ACC112 (cell line): Measurements from ENCODE around the gene SELENBP1.

Experiments
- H2AFZ ChIP-seq: fragments of 200-600 bp; sonication (generic); one replicate; pipeline ENCODE4 v1.6.0; 2017; ENCODE audit warnings: antibody characterized with exemption, low read length; ENCODE audit not compliant: unreplicated experiment
- H3K27ac ChIP-seq: fragments of 200-600 bp; sonication (generic); 2 replicates; pipeline ENCODE4 v1.5.1; 2014; ENCODE audit warnings: low read depth, mild to moderate bottlenecking, antibody characterized with exemption, low read length, moderate library complexity
- H3K27me3 ChIP-seq: fragments of 200-600 bp; sonication (generic); 2 replicates; pipeline ENCODE4 v1.6.1; 2014; ENCODE audit warnings: mild to moderate bottlenecking, antibody characterized with exemption, low read length, moderate library complexity, mixed read lengths; ENCODE audit not compliant: insufficient read depth
- H3K36me3 ChIP-seq: fragments of 200-600 bp; sonication (generic); 2 replicates; pipeline ENCODE4 v1.6.1; 2016; ENCODE audit warnings: mild to moderate bottlenecking, antibody characterized with exemption, low read length, moderate library complexity, mixed read lengths; ENCODE audit not compliant: insufficient read depth
- H3K4me1 ChIP-seq: fragments of 200-600 bp; sonication (generic); one replicate; pipeline ENCODE4 v1.6.1; 2016; ENCODE audit warnings: low read length, mixed read lengths; ENCODE audit not compliant: insufficient read depth, unreplicated experiment, control insufficient read depth
- H3K4me3 ChIP-seq: fragments of 200-600 bp; sonication (generic); 2 replicates; pipeline ENCODE4 v1.5.1; 2014; ENCODE audit warnings: mild to moderate bottlenecking, low read depth, low read length
- H3K79me2 ChIP-seq: fragments of 200-600 bp; sonication (generic); one replicate; pipeline ENCODE4 v1.6.0; 2016; ENCODE audit warnings: low read length; ENCODE audit not compliant: control insufficient read depth, unreplicated experiment, insufficient read depth

SELENBP1 gene

GRCh38 chr1:151377150-151377884 lies 4.8 kb upstream of the SELENBP1 start:
- H2AFZ ChIP-seq, result no peak overlapping the region
- peaks cover under 1% of the 10 kb centered on the region for H3K4me1 ChIP-seq
- no peaks in the 10 kb centered on the region for H3K79me2 ChIP-seq
- no peak overlapping the region for H3K4me3 ChIP-seq
- H3K36me3 ChIP-seq, result no peaks in the 10 kb centered on the region
- no peaks in the 10 kb centered on the region for H3K27me3 ChIP-seq
- no peak overlapping the region for H3K27ac ChIP-seq

- Histone ChIP-seq H3K27me3 (no peaks in the 10 kb centered on the region), H3K4me1 (peaks cover 26% of the 10 kb centered on the region), H3K27ac (no peak overlapping the region), H2AFZ (no peak overlapping the region), H3K79me2 (no peaks in the 10 kb centered on the region), H3K4me3 (no peak overlapping the region), H3K36me3 (no peaks in the 10 kb centered on the region)
Observed at GRCh38 chr1:151373196-151373595, 691 bp upstream of the SELENBP1 start.

- H3K79me2 ChIP-seq, result no peaks in the 10 kb centered on the region
- peaks cover 27% of the 10 kb centered on the region for H3K4me1 ChIP-seq
- H3K27ac ChIP-seq, result peak overlapping the region; percentile 16; the same call in 1 of the 2 replicates
- no peaks in the 10 kb centered on the region for H3K27me3 ChIP-seq
- H3K4me3 ChIP-seq, result peak overlapping the region; percentile 81
- no peak overlapping the region for H2AFZ ChIP-seq
- H3K36me3 ChIP-seq, result no peaks in the 10 kb centered on the region
Observed at GRCh38 chr1:151371370-151372057, 991 bp downstream of the SELENBP1 start.

- no peak overlapping the region for H2AFZ ChIP-seq
- H3K4me3 ChIP-seq, result no peak overlapping the region
- H3K27me3 ChIP-seq, result no peaks in the 10 kb centered on the region
- H3K27ac ChIP-seq, result no peak overlapping the region
- 0 out of 2 replicates have a peak, but pooled peaks cover under 1% of the 10 kb centered on the region for H3K36me3 ChIP-seq
- no peaks in the 10 kb centered on the region for H3K79me2 ChIP-seq
- H3K4me1 ChIP-seq, result peaks cover 27% of the 10 kb centered on the region
Observed at GRCh38 chr1:151370211-151370911, 2.1 kb downstream of the SELENBP1 start.

- Histone ChIP-seq H3K4me1 (peaks cover 27% of the 10 kb centered on the region), H3K36me3 (peaks cover 7% of the 10 kb centered on the region; the same call in 1 of the 2 replicates), H2AFZ (no peak overlapping the region), H3K27me3 (no peaks in the 10 kb centered on the region), H3K79me2 (no peaks in the 10 kb centered on the region), H3K4me3 (no peak overlapping the region), H3K27ac (no peak overlapping the region)
Observed at GRCh38 chr1:151369621-151370048, 2.9 kb downstream of the SELENBP1 start.

GRCh38 chr1:151369302-151369610 lies 3.2 kb downstream of the SELENBP1 start:
- Histone ChIP-seq H3K27ac (no peak overlapping the region), H3K27me3 (no peaks in the 10 kb centered on the region), H2AFZ (no peak overlapping the region), H3K79me2 (no peaks in the 10 kb centered on the region), H3K36me3 (peaks cover 10% of the 10 kb centered on the region; the same call in 1 of the 2 replicates), H3K4me3 (no peak overlapping the region), H3K4me1 (peaks cover 27% of the 10 kb centered on the region)

GRCh38 chr1:151368393-151369301 lies 3.9 kb downstream of the SELENBP1 start:
- no peak overlapping the region for H3K27ac ChIP-seq
- H3K4me1 ChIP-seq, result peaks cover 27% of the 10 kb centered on the region
- peaks cover 16% of the 10 kb centered on the region for H3K36me3 ChIP-seq
- no peak overlapping the region for H3K4me3 ChIP-seq
- no peak overlapping the region for H2AFZ ChIP-seq
- no peaks in the 10 kb centered on the region for H3K27me3 ChIP-seq
- no peaks in the 10 kb centered on the region for H3K79me2 ChIP-seq

- H2AFZ ChIP-seq, result no peak overlapping the region
- H3K79me2 ChIP-seq, result no peaks in the 10 kb centered on the region
- no peak overlapping the region for H3K4me3 ChIP-seq
- no peaks in the 10 kb centered on the region for H3K27me3 ChIP-seq
- H3K36me3 ChIP-seq, result peaks cover 24% of the 10 kb centered on the region
- H3K4me1 ChIP-seq, result peaks cover 27% of the 10 kb centered on the region
- no peak overlapping the region for H3K27ac ChIP-seq
Observed at GRCh38 chr1:151367658-151368392, 4.7 kb downstream of the SELENBP1 start.

GRCh38 chr1:151364996-151365395 lies 7.5 kb downstream of the SELENBP1 start:
- H3K36me3 ChIP-seq, result peaks cover 26% of the 10 kb centered on the region
- peaks cover 8% of the 10 kb centered on the region for H3K4me1 ChIP-seq
- no peaks in the 10 kb centered on the region for H3K79me2 ChIP-seq
- H3K27ac ChIP-seq, result no peak overlapping the region
- H3K4me3 ChIP-seq, result no peak overlapping the region
- H2AFZ ChIP-seq, result no peak overlapping the region
- H3K27me3 ChIP-seq, result no peaks in the 10 kb centered on the region
